Ecto neural progenitor cell (in vitro differentiated cells): Measurements from ENCODE around the gene POLG2.
"Not testable (repeated sequence)": the region's sequence is repeated elsewhere in the genome, so short reads cannot be mapped to it uniquely, and the experiment has no call there.

Experiments
- DNase-seq: peaks from one replicate; pipeline ENCODE4 v3.0.0-alpha.2; 2018; ENCODE audit warnings: low spot score

The POLG2 gene

GRCh38 chr17:64439956-64440355, 56.9 kb downstream of the POLG2 start:
- no peak for DNase-seq

DNA sequence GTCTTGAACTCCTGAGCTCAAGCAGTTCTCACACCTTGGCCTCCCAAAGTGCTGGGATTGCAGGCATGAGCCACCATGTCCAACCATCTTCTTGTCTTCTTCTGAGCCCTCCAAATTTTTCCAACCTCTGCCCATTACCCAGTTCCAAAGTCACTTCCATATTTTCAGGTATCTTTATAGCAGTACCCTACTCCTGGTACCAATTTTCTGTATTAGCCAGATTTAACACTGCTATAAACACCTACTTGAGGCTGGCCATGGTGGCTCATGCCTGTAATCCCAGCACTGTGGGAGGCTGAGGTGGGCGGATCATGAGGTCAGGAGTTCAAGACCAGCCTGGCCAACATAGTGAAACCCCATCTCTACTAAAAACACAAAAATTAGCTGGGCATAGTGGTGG, 57.3 kb downstream of the POLG2 start:
- DNase-seq, result not testable (repeated sequence)

DNA sequence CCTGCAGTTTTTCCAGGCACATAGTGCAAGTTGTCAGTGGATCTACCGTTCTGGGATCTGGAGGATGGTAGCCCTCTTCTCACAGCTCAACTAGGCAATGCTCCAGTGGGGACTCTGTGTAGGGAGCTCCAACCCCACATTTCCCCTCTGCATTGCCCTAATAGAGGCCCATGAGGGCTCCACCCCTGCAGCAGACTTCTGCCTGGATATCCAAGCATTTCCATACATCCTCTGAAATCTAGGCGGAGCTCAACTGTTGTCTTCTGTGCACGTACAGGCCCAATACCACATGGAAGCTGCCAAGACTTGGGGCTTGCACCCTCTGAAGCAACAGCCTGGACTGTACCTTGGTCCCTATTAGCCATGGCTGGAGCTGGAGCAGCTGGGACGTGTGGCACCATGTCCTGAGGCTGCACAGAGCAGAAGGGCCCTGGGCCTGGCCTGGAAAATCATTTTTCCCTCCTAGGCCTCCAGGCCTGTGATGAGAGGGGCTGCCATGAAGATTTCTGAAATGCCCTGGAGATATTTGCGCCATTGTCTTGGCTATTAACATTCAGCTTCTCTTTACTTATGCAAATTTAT, 58.8 kb downstream of the POLG2 start:
- DNase-seq, result no peak

DNA sequence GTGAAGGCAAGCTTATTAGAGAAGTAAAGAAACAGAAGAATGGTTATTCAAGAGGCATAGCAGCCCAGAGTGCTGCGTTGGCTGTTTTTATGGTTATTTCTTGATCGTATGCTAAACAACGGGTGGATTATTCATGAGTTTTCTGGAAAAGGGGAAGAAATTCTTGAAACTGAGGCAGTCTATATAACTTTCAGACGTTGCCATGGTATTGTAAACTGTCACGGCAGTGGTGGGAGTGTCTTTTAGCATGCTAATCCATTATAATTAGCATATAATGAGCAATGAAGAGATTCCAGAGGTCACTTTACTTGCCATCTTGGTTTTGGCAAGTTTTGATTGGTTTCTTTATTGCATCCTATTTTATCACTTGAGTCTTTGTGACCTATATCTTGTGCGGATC, 65.3 kb downstream of the POLG2 start:
- DNase-seq, result no peak

DNA sequence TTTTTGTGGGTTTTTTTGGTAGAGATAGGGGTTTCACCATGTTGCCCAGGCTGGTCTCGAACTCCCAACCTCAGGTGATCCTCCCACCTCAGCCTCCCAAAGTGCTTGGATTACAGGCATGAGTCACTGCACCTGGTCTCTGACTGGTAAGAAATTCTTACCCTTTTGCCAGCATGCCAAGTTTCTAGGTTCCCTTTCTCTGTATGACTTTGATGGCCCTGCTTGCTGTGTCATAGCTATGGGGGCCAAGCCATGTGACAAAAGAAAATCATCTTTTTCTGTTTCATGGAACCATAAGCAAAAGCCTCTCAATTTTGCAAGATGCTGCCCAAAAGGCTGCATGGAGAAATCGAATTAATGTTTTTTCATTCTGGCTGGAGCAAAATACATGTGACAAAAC, 66.8 kb downstream of the POLG2 start:
- DNase-seq, result not testable (repeated sequence)

GRCh38 chr17:64428406-64428805, 68.4 kb downstream of the POLG2 start:
- no peak for DNase-seq
